MM.1S (cell line): Measurements from ENCODE around the gene NUP210L.

ENCODE experiments used
- DNase-seq: peaks from one replicate; pipeline ENCODE4 v3.0.0-alpha.2; 2015
- H2AFZ ChIP-seq: fragments of 300-600 bp; sonication (generic); 2 replicates; pipeline ENCODE4 v1.6.0; 2016; ENCODE audit warnings: antibody characterized with exemption, low read length
- H3F3A ChIP-seq: fragments of 300-600 bp; sonication (generic); 2 replicates; pipeline ENCODE4 v1.6.1; 2016; ENCODE audit warnings: mild to moderate bottlenecking, antibody characterized with exemption, low read length, moderate library complexity, mixed read lengths; ENCODE audit not compliant: insufficient read depth
- H3K27ac ChIP-seq: fragments of 300-600 bp; sonication (generic); 2 replicates; pipeline ENCODE4 v1.5.1; 2016; ENCODE audit warnings: mild to moderate bottlenecking, low read length
- H3K27me3 ChIP-seq: fragments of 300-600 bp; sonication (generic); replicated peaks from 2 replicates; pipeline ENCODE4 v1.6.0; 2016; ENCODE audit warnings: low read length; ENCODE audit not compliant: insufficient read depth
- H3K36me3 ChIP-seq: fragments of 300-600 bp; sonication (generic); replicated peaks from 2 replicates; pipeline ENCODE4 v1.6.1; 2016; ENCODE audit warnings: mild to moderate bottlenecking, low read length, mixed read lengths; ENCODE audit not compliant: insufficient read depth
- H3K4me1 ChIP-seq: fragments of 300-600 bp; sonication (generic); 2 replicates; pipeline ENCODE4 v1.6.1; 2016; ENCODE audit warnings: low read length, mixed read lengths
- H3K4me2 ChIP-seq: fragments of 300-600 bp; sonication (generic); 2 replicates; pipeline ENCODE4 v1.6.0; 2016; ENCODE audit warnings: low read depth, low read length
- H3K4me3 ChIP-seq: fragments of 300-600 bp; sonication (generic); 2 replicates; pipeline ENCODE4 v1.5.1; 2016; ENCODE audit warnings: low read length, mixed read lengths
- H3K79me2 ChIP-seq: fragments of 300-600 bp; sonication (generic); 2 replicates; pipeline ENCODE4 v1.6.1; 2016; ENCODE audit warnings: mixed run types, low read length, mixed read lengths
- H3K9ac ChIP-seq: fragments of 300-600 bp; sonication (generic); 2 replicates; pipeline ENCODE4 v1.6.1; 2016; ENCODE audit warnings: low read length, mixed read lengths
- H3K9me2 ChIP-seq: fragments of 300-600 bp; sonication (generic); replicated peaks from 2 replicates; pipeline ENCODE4 v1.6.1; 2016; ENCODE audit warnings: mild to moderate bottlenecking, low read length, mixed read lengths; ENCODE audit not compliant: insufficient read depth
- H3K9me3 ChIP-seq: fragments of 300-600 bp; sonication (generic); replicated peaks from 2 replicates; pipeline ENCODE4 v1.6.1; 2016; ENCODE audit warnings: mild to moderate bottlenecking, low read length, mixed read lengths; ENCODE audit not compliant: insufficient read depth
- H4K20me1 ChIP-seq: fragments of 300-600 bp; sonication (generic); 2 replicates; pipeline ENCODE4 v1.6.1; 2016; ENCODE audit warnings: mild to moderate bottlenecking, low read length, moderate library complexity, mixed read lengths; ENCODE audit not compliant: insufficient read depth
- CTCF ChIP-seq: fragments of 300-600 bp; sonication (generic); IDR thresholded peaks from 2 replicates; pipeline ENCODE4 v1.5.1; 2016; ENCODE audit warnings: antibody characterized with exemption, low read length, mixed read lengths
- EZH2 ChIP-seq: fragments of 300-600 bp; sonication (generic); optimal IDR thresholded peaks from 2 replicates; pipeline ENCODE3; 2017; ENCODE audit warnings: low read depth, mild to moderate bottlenecking, antibody characterized with exemption, low read length, mixed read lengths
- EZH2phosphoT487 ChIP-seq: fragments of 300-600 bp; sonication (generic); IDR thresholded peaks from 2 replicates; pipeline ENCODE4 v1.6.1; 2018; ENCODE audit warnings: antibody characterized with exemption, low read length

Gene NUP210L

GRCh38 chr1:153991151-153991630, 163.7 kb downstream of the NUP210L start:
- H3K27me3 ChIP-seq: no peaks in the 10 kb centered on the region
- peaks cover 21% of the 10 kb centered on the region for H3K79me2 ChIP-seq
- no peaks in the 10 kb centered on the region for H3K9me2 ChIP-seq
- H3K9me3 ChIP-seq: no peaks in the 10 kb centered on the region
- peak overlapping the region; percentile 92 for H3K9ac ChIP-seq
- no peaks in the 10 kb centered on the region for H4K20me1 ChIP-seq
- peak overlapping the region; percentile 63; the same call in 1 of the 2 replicates for H3K27ac ChIP-seq
- H2AFZ ChIP-seq: 0 out of 2 replicates have a peak overlapping the region, but pooled peaks have one; percentile 29
- peaks cover 55% of the 10 kb centered on the region for H3F3A ChIP-seq
- no peak for TF ChIP-seq CTCF
- TF ChIP-seq EZH2: no peak
- TF ChIP-seq EZH2phosphoT487: no peak
- peaks cover 17% of the 10 kb centered on the region for H3K36me3 ChIP-seq
- H3K4me1 ChIP-seq: peaks cover 15% of the 10 kb centered on the region
- H3K4me2 ChIP-seq: peak overlapping the region; percentile 60
- no peak for DNase-seq
- peak overlapping the region; percentile 89 for H3K4me3 ChIP-seq

DNA sequence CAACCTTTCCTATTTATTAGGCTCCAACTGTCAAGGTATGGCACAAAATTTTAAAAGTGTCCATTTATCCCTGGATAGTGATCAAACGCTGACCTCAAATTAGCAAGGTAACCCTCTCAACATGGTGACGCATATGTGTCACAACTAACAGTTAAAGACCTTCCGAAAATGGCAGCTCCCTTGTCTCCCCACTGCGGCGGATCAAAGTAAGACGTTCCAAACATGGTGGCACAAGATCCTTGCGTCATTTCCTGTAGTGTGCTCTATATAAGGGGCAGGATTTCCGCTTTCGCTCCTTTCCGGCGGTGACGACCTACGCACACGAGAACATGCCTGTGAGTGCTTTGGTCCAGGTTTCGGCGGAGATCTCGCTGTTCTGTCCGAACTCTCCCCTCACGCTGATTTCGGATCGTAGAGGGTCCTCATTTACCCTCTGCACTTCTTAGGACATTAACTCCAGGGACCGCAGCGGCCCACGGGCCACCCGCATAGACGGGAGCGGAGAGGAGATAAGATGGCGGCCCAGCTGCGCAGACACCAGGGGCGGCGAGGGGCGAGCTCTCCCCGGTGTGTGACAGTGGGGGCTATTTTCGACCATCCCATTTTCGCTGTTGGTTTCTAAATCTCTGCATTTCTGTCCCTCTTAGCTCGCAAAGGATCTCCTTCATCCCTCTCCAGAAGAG, 164.3 kb downstream of the NUP210L start, which contains the start of gene RPS27:
RPS27 (plus strand) TSS at position 295 of the 683 bp plus-strand sequence; CDS start at position 330, 35 bp downstream.
- H3K9me2 ChIP-seq: no peaks in the 10 kb centered on the region
- peak within 1 kb of the TSS; percentile 60 for H3K4me2 ChIP-seq
- TF ChIP-seq EZH2 (no peak), EZH2phosphoT487 (no peak), CTCF (no peak)
- peak within 1 kb of the TSS; percentile 89 for H3K4me3 ChIP-seq
- no peaks in the 10 kb centered on the region for H4K20me1 ChIP-seq
- H3K9me3 ChIP-seq: no peaks in the 10 kb centered on the region
- H3K4me1 ChIP-seq: peaks cover 15% of the 10 kb centered on the region
- H3K79me2 ChIP-seq: peaks cover 21% of the 10 kb centered on the region
- peak within 1 kb of the TSS; percentile 63; the same call in 1 of the 2 replicates for H3K27ac ChIP-seq
- peaks cover 17% of the 10 kb centered on the region for H3K36me3 ChIP-seq
- H3F3A ChIP-seq: peaks cover 53% of the 10 kb centered on the region
- H3K27me3 ChIP-seq: 0 out of 2 replicates have a peak, but pooled peaks cover 3% of the 10 kb centered on the region
- peak within 1 kb of the TSS; percentile 92 for H3K9ac ChIP-seq
- H2AFZ ChIP-seq: peak within 1 kb of the TSS; percentile 64
- DNase-seq: peak; percentile 100

GRCh38 chr1:153987621-153988020, 167.3 kb downstream of the NUP210L start:
- DNase-seq: no peak
- Histone ChIP-seq H3K4me1 (peaks cover 13% of the 10 kb centered on the region), H3K79me2 (peaks cover 20% of the 10 kb centered on the region), H3K4me2 (peak overlapping the region; percentile 85; the same call in 1 of the 2 replicates), H3K9me3 (no peaks in the 10 kb centered on the region), H3K4me3 (peak overlapping the region; percentile 48), H3K9ac (peak overlapping the region; percentile 35; the same call in 1 of the 2 replicates), H3K9me2 (no peaks in the 10 kb centered on the region), H3F3A (peaks cover 26% of the 10 kb centered on the region), H3K27ac (peak overlapping the region; percentile 77; the same call in 1 of the 2 replicates), H2AFZ (peak overlapping the region; percentile 90), H3K27me3 (peaks cover 5% of the 10 kb centered on the region; the same call in 1 of the 2 replicates), H3K36me3 (peaks cover 13% of the 10 kb centered on the region), H4K20me1 (no peaks in the 10 kb centered on the region)
- TF ChIP-seq CTCF (no peak), EZH2phosphoT487 (no peak), EZH2 (no peak)
